Glutamatergic neuron (in vitro differentiated cells): ENCODE data around the gene COX19. TPM values are rescaled to one million over a fixed set of nuclear protein-coding genes. Genes with fewer than 3 reads are reported as not detected.

Source experiments
- DNase-seq: peaks from one replicate; pipeline ENCODE4 v3.0.0; 2022
- H3K27ac Mint-ChIP-seq: one replicate; pipeline ENCODE4 v1.8.0; 2020; ENCODE audit warnings: mild to moderate bottlenecking, mixed read lengths, inconsistent platforms; ENCODE audit not compliant: unreplicated experiment
- H3K27me3 Mint-ChIP-seq: one replicate; pipeline ENCODE4 v1.8.0; 2020; ENCODE audit warnings: mild to moderate bottlenecking, moderate library complexity, mixed read lengths, inconsistent platforms; ENCODE audit not compliant: unreplicated experiment
- H3K36me3 Mint-ChIP-seq: one replicate; pipeline ENCODE4 v1.8.0; 2020; ENCODE audit warnings: mild to moderate bottlenecking, mixed read lengths, inconsistent platforms; ENCODE audit not compliant: unreplicated experiment
- H3K4me1 Mint-ChIP-seq: one replicate; pipeline ENCODE4 v1.8.0; 2020; ENCODE audit warnings: mild to moderate bottlenecking, low read depth, mixed read lengths, inconsistent platforms; ENCODE audit not compliant: unreplicated experiment
- H3K4me3 Mint-ChIP-seq: one replicate; pipeline ENCODE4 v1.8.0; 2020; ENCODE audit warnings: mild to moderate bottlenecking, mixed read lengths, inconsistent platforms; ENCODE audit not compliant: unreplicated experiment
- H3K9me3 Mint-ChIP-seq: one replicate; pipeline ENCODE4 v1.8.0; 2020; ENCODE audit warnings: mild to moderate bottlenecking, moderate library complexity, mixed read lengths, inconsistent platforms; ENCODE audit not compliant: unreplicated experiment
- total RNA-seq: library from RNA; stranded (reverse); fragmentation: NEBNext Ultra II Directional; extraction: Animal tissue kit (Norgen Biotek cat#: 25700); gene quantifications from one replicate; pipeline ENCODE4 v1.2.1, GENCODE V29; 2021; ENCODE audit not compliant: unreplicated experiment
- TF ChIP-seq, protein P1 (sequence below): fragments of 200-600 bp; sonication (generic); IDR thresholded peaks from one replicate; pipeline ENCODE4 v1.5.0; 2021; ENCODE audit not compliant: partially characterized antibody, unreplicated experiment

The COX19 gene
- total RNA-seq, 1 donor from 2014 or later: 18.4 TPM

DNA sequence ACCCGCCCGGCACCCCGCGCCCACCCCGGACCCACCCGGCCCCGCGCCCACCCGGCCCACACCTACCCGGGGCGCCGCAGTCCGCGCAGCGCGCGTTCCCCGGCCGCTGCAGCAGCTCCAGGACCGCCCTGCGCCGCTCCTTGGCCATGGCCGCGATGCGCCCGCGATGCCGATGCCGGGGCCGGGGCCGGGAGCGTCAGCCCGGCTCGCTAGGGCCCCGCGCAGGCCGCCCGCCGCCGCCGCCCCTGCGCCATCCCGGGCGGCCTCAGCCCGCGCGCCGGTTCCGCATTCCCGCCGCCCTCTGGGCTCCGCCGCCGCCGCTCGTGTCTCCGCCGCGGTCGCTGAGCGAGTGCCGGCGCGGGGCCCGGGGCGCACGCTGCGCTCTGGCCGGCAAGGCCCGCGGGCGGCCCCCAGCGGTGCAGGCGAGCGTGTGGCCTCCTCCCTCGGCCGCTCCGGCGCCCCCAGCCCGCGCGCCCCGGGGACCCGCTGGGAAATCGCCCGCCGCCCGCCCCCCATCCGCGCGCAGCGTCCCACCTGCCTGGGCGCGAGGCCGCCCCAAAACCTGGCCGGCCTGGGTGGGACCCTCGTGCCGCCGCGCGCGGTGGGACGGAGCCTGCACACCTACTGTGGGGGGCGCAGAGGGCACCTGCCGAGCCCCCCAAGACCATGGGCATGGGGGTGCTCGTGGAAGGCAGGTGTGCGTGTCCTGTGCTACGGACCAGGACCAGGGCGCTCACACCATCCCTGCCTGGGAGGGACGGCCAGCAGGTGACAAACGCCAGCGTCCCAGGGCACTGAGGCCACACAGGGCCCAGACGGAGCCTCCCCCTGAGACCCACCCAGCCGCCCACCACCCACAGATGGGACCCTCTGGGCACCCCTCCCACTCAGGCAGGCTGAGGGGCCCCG, 20.8 kb downstream of the COX19 start, which contains the start of gene ADAP1:
Gene ADAP1, minus strand, starts transcription at position 351 of the 909 bp plus-strand sequence. Its CDS starts 203 bp downstream, at position 148.
- Mint-ChIP-seq H3K4me1 (peaks cover 5% of the 10 kb centered on the region), H3K27me3 (peaks cover 8% of the 10 kb centered on the region), H3K9me3 (peaks cover 5% of the 10 kb centered on the region), H3K27ac (peak within 1 kb of the TSS; percentile 12), H3K4me3 (peak within 1 kb of the TSS; percentile 72), H3K36me3 (no peaks in the 10 kb centered on the region)
- TF ChIP-seq, protein P1, sequence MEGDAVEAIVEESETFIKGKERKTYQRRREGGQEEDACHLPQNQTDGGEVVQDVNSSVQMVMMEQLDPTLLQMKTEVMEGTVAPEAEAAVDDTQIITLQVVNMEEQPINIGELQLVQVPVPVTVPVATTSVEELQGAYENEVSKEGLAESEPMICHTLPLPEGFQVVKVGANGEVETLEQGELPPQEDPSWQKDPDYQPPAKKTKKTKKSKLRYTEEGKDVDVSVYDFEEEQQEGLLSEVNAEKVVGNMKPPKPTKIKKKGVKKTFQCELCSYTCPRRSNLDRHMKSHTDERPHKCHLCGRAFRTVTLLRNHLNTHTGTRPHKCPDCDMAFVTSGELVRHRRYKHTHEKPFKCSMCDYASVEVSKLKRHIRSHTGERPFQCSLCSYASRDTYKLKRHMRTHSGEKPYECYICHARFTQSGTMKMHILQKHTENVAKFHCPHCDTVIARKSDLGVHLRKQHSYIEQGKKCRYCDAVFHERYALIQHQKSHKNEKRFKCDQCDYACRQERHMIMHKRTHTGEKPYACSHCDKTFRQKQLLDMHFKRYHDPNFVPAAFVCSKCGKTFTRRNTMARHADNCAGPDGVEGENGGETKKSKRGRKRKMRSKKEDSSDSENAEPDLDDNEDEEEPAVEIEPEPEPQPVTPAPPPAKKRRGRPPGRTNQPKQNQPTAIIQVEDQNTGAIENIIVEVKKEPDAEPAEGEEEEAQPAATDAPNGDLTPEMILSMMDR: no peak
- peak; percentile 75 for DNase-seq

DNA sequence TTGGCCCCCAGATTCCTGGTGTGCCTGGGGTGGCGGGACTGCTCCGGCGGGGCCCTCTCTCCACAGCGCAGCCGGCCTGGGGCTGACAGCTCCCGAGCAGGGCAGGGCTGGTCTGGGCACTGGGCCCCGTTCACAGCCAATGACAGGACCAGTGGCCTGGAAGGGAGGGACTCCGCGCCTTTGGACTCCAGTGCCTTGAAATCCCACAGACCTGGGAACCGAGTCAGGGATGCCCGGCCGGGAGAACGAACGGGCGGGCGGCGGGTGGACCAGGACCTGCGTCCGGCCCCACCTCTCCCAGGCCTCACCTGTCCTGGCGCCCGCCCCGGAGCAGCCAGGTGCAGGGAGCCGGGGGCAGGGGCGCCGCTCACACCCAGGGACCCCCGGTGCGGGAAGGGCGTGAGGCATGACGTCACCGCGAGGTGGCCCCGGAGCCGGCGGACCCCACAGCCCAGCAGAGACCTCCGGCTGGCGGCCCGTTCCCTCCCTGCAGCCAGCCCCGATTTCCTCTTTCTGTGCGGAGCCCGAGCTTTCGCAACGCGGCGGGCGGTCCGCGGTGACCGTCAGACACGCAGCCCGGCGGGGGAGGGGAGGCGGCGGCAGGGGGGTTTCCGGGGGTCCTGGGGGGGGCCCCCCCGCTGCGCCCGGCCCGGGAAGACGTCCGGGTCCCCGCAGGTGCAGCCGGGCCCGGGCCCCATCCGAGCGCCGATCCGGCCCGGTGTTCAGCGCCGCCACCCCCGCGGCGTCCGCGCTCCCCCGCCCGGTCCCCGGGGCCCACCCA, 21.6 kb downstream of the COX19 start:
- TF ChIP-seq, protein P1: no peak
- Mint-ChIP-seq H3K27me3 (peaks cover 7% of the 10 kb centered on the region), H3K9me3 (peaks cover 3% of the 10 kb centered on the region), H3K4me3 (no peak overlapping the region), H3K36me3 (no peaks in the 10 kb centered on the region), H3K4me1 (peaks cover 5% of the 10 kb centered on the region), H3K27ac (no peak overlapping the region)
- DNase-seq: peak; percentile 65

DNA sequence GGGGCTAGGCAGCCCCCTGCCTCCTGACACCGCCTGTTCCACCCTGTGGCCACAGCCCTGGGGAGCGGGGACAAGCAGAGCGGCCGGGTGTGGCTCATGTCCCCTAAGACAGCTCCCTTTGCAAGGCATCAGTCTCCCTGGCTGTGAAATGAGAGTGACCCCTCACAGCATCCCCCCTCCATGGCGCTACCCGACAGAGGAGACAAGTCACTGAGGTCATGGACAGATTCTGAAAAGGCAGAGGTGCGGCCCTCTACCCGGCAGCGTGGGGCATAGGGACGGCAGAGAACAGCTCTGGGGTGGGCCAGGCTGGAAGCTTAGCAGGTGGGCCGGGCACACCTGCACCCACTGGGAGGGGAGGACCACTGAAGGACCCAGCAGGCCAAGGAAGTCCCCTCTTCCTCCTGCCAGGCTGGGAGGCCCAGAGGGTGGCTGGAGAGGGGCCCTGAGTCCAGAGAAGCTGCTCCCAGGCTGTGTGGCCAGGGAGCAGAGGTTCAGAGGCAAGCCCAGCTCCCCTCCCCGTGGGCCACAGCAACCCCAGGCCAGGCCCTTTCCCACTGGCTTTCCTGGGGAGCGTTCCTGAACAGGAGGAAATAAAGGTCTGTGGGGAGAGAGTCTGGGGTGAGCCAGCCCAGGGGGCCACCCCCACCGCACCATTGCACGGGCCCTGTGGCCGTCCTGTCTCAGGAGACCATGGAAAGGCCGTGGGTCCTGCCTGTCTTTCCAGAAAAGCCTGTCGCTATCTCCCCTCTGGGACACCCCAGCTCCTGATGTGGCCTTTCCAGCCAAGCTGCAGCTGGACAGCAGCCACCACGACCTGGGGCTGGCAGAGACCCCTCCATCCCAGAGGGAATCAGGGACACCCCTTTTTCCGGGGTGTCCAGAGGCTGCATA, 22.6 kb downstream of the COX19 start:
- H3K4me1 Mint-ChIP-seq: peaks cover 5% of the 10 kb centered on the region
- H3K27me3 Mint-ChIP-seq: peaks cover 7% of the 10 kb centered on the region
- H3K9me3 Mint-ChIP-seq: peaks cover 7% of the 10 kb centered on the region
- no peak overlapping the region for H3K27ac Mint-ChIP-seq
- TF ChIP-seq, protein P1: no peak
- DNase-seq: peak; percentile 19
- no peaks in the 10 kb centered on the region for H3K36me3 Mint-ChIP-seq
- H3K4me3 Mint-ChIP-seq: no peak overlapping the region

DNA sequence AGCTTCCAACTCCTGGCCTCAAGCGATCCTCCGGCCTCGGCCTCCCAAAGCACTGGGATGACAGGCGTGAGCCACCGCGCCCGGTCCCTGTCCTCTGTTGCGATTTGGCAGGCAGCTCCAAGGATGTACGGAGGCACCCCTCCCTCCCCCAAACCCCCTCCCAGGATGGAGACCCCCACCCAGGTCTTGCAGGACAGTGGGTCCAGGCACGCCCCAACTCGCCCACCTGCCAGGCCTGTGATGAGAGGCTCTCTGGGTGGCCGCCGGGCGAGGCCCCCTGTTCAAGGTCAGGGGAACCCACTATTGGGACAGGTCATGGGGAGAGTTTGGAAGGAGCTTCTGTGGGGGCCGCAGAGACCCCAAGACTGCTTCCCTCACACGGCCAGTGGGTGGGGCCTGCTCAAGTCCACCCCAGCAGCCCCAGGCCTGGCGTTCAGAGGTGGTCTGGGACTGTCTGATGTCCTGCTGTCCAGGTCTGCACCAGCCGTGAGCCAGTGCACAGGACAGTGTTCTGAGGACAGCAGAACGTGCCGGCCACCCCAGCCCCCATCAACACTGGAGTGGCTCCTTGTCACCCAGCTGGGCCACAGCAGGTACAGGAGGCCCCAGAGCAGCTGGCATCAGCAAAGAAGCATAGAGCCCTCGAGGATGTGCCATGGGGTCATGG, 23.3 kb downstream of the COX19 start:
- peaks cover 2% of the 10 kb centered on the region for H3K4me1 Mint-ChIP-seq
- peaks cover 7% of the 10 kb centered on the region for H3K9me3 Mint-ChIP-seq
- DNase-seq: peak; percentile 17
- TF ChIP-seq, protein P1: no peak
- H3K36me3 Mint-ChIP-seq: no peaks in the 10 kb centered on the region
- H3K27me3 Mint-ChIP-seq: peaks cover 4% of the 10 kb centered on the region
- H3K4me3 Mint-ChIP-seq: no peak overlapping the region
- no peak overlapping the region for H3K27ac Mint-ChIP-seq
